Activated naive CD4-positive, alpha-beta T cell treated with anti-CD3 and anti-CD28 coated beads, Interleukin-2, amount 10 ng/mL, durations not matched to agents 7 days and 5 days (primary cell): ENCODE results near the gene LCLAT1.

Source experiments
- CTCF ChIA-PET: fragments of 350-600 bp; sonication (Branson Sonifier 250); formaldehyde crosslinking; loops from one replicate; lab custom pipeline; 2021; ENCODE audit warnings: antibody characterized with exemption; lab: Charles Lee
- DNase-seq: peaks from one replicate; pipeline ENCODE4 v3.0.0-alpha.2; 2020
- H3K27ac Mint-ChIP-seq: one replicate; pipeline ENCODE4 v1.8.0; 2021; ENCODE audit warnings: mild to moderate bottlenecking, moderate library complexity, mixed read lengths
- H3K27me3 Mint-ChIP-seq: one replicate; pipeline ENCODE4 v1.8.0; 2021; ENCODE audit warnings: mild to moderate bottlenecking, mixed read lengths
- H3K36me3 Mint-ChIP-seq: one replicate; pipeline ENCODE4 v1.8.0; 2021; ENCODE audit warnings: mixed read lengths
- H3K4me1 Mint-ChIP-seq: one replicate; pipeline ENCODE4 v1.8.0; 2021; ENCODE audit warnings: mixed read lengths
- H3K4me3 Mint-ChIP-seq: one replicate; pipeline ENCODE4 v1.8.0; 2021; ENCODE audit warnings: mild to moderate bottlenecking, moderate library complexity, mixed read lengths
- H3K9me3 Mint-ChIP-seq: one replicate; pipeline ENCODE4 v1.8.0; 2021; ENCODE audit warnings: mixed read lengths

LCLAT1 gene

GRCh38 chr2:30447149-30448045 lies at the start of gene LCLAT1:
LCLAT1 (plus strand) TSS chr2:30447246; CDS start chr2:30525591, 78,345 bp downstream.
- CTCF ChIA-PET = interaction anchor here (1.2 to 1.5 kb wide), 2 partner anchors 22 to 113 kb away, joined by 5 to 8 read pairs; no protein-coding TSS in a partner anchor
- H3K4me1 Mint-ChIP-seq = peaks cover 28% of the 10 kb centered on the region
- H3K9me3 Mint-ChIP-seq = no peaks in the 10 kb centered on the region

DNA sequence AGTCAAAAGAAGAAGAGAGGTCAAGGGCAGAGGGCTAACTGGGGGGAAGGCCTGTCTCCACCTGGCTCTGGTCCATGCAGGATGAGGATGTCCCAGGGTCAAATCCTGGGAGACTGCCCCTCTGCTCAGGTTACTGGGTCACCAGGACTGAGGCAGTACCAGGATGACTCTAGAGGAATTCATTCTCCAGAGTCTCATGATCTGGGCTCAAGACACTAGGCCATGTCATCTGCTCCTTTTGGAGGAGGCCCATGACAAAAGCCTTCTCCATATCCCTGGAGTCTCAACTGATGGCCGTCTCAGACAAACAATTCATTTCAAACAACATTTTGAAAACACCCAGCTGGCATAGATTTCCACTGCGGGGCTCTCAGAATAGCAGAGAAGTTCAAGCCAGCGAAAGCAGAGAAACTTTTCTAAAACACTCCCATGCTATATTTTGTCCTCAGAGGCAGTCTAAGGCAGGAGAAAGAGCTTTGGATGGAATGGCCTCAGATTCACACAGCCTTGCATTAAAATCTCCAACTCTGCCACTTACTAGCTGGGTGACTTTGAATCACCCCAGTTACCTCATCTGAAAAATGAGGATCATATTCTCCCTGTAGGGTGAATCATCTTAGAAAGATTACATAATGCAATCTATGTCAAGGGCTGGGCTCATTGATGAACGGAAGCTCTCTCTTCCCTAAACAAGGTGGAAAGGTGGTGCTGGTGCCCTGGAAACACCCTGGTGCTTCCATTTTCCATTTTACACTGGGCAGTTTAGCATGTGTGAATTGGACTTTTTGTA lies 48.8 kb upstream of the LCLAT1 start:
- CTCF ChIA-PET = no interaction called here
- DNase-seq = no peak
- Mint-ChIP-seq H3K27me3 (peaks cover 8% of the 10 kb centered on the region), H3K36me3 (no peaks in the 10 kb centered on the region), H3K9me3 (no peaks in the 10 kb centered on the region), H3K4me1 (no peaks in the 10 kb centered on the region), H3K4me3 (no peak overlapping the region), H3K27ac (no peak overlapping the region)

More at GRCh38 chr2:30447149-30448045, at the start of gene LCLAT1:
- Mint-ChIP-seq H3K27ac (peak within 1 kb of the TSS; percentile 94), H3K4me3 (peak within 1 kb of the TSS; percentile 95), H3K36me3 (peaks cover 11% of the 10 kb centered on the region), H3K27me3 (peaks cover 4% of the 10 kb centered on the region)
- peak; percentile 90 for DNase-seq

GRCh38 chr2:30400151-30400954 lies 46.7 kb upstream of the LCLAT1 start:
- Mint-ChIP-seq H3K27ac (no peak overlapping the region), H3K4me3 (no peak overlapping the region), H3K9me3 (no peaks in the 10 kb centered on the region), H3K4me1 (peaks cover 6% of the 10 kb centered on the region), H3K36me3 (no peaks in the 10 kb centered on the region), H3K27me3 (peaks cover 9% of the 10 kb centered on the region)
- CTCF ChIA-PET = interaction anchor here (1.0 kb wide), 1 partner anchor 21 kb away, joined by 3 read pairs; no protein-coding TSS in a partner anchor
- no peak for DNase-seq

- Mint-ChIP-seq H3K27me3 (peaks cover 9% of the 10 kb centered on the region), H3K36me3 (no peaks in the 10 kb centered on the region), H3K9me3 (no peaks in the 10 kb centered on the region), H3K27ac (no peak overlapping the region), H3K4me3 (no peak overlapping the region), H3K4me1 (peaks cover 8% of the 10 kb centered on the region)
- CTCF ChIA-PET = no interaction called here
- DNase-seq = no peak
Measured at GRCh38 chr2:30402441-30403182, 44.4 kb upstream of the LCLAT1 start.

DNA sequence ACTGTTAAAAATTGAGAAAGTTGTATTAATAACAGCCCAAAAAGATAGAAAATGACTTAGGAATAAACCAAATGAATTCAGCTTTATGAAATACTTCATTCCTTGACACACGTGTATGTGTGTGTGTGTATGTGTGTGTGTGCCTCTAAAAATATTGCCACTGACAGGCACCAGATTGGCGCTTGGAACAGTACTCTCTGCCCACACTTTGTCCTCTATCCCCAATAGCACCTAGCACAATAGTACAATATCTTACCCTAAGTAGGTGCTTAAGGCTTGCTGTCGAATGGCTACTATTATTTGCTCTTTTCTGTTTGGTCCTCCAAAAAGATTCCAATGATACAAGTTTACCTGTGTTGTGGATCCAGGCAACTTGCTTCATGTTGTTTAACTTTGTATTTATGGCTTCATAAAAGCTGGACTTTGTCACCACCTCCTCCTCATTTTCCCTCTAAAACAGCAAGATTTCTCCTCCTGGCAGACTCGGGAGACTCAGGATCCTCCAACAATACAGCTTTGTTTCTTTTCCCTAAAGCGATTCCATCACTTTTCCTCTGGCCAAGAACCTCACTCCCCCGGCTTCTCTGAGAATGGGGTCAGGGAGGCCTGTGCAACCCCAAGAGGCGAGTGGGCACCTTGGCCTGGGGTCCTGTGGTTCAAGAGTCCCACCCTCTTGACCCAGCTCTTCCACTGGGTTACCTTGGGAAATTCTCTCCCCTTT lies 43.3 kb upstream of the LCLAT1 start:
- peaks cover 9% of the 10 kb centered on the region for H3K27me3 Mint-ChIP-seq
- peak overlapping the region; percentile 30 for H3K27ac Mint-ChIP-seq
- H3K4me1 Mint-ChIP-seq = peaks cover 16% of the 10 kb centered on the region
- H3K36me3 Mint-ChIP-seq = no peaks in the 10 kb centered on the region
- H3K4me3 Mint-ChIP-seq = no peak overlapping the region
- H3K9me3 Mint-ChIP-seq = no peaks in the 10 kb centered on the region
- CTCF ChIA-PET = interaction anchor here (0.7 kb wide), 2 partner anchors 69 to 195 kb away, joined by 3 read pairs; no protein-coding TSS in a partner anchor
- DNase-seq = no peak

GRCh38 chr2:30404319-30405259 lies 42.5 kb upstream of the LCLAT1 start:
- Mint-ChIP-seq H3K9me3 (no peaks in the 10 kb centered on the region), H3K36me3 (no peaks in the 10 kb centered on the region), H3K27ac (no peak overlapping the region), H3K27me3 (peaks cover 9% of the 10 kb centered on the region), H3K4me1 (peaks cover 24% of the 10 kb centered on the region), H3K4me3 (no peak overlapping the region)
- CTCF ChIA-PET = interaction anchor here (0.7 kb wide), 1 partner anchor 196 kb away, joined by 3 read pairs; no protein-coding TSS in a partner anchor
- no peak for DNase-seq

DNA sequence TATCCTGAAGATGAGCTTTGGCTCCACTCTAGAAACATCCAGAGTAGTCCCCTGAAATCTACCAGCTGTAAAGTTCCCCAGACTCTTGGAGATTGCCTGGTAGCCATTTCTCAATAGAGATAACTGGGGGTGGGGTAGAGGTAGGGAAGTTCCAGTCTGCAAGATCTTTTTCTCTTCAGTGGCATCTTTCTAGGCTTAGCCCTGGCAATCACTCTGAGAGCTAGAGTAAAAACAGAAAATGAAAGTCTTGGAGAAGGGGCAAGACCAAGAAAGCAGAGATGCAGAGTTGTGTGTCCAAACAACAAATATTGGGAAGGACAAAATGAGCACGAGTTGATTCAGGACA lies 41.8 kb upstream of the LCLAT1 start:
- peaks cover 31% of the 10 kb centered on the region for H3K4me1 Mint-ChIP-seq
- H3K4me3 Mint-ChIP-seq = no peak overlapping the region
- no peak for DNase-seq
- no peak overlapping the region for H3K27ac Mint-ChIP-seq
- no peaks in the 10 kb centered on the region for H3K36me3 Mint-ChIP-seq
- no peaks in the 10 kb centered on the region for H3K9me3 Mint-ChIP-seq
- CTCF ChIA-PET = no interaction called here
- peaks cover 9% of the 10 kb centered on the region for H3K27me3 Mint-ChIP-seq

- Mint-ChIP-seq H3K27ac (no peak overlapping the region), H3K36me3 (no peaks in the 10 kb centered on the region), H3K27me3 (peaks cover 9% of the 10 kb centered on the region), H3K4me3 (no peak overlapping the region), H3K9me3 (no peaks in the 10 kb centered on the region), H3K4me1 (peaks cover 35% of the 10 kb centered on the region)
- DNase-seq = no peak
- CTCF ChIA-PET = interaction anchor here (0.6 kb wide), 1 partner anchor 134 kb away, joined by 3 read pairs; no protein-coding TSS in a partner anchor
Measured at GRCh38 chr2:30406853-30407252, 40.2 kb upstream of the LCLAT1 start.

GRCh38 chr2:30408961-30409387 lies 38.1 kb upstream of the LCLAT1 start:
- H3K4me1 Mint-ChIP-seq = peaks cover 35% of the 10 kb centered on the region
- H3K27ac Mint-ChIP-seq = no peak overlapping the region

GRCh38 chr2:30410217-30410616 lies 36.8 kb upstream of the LCLAT1 start:
- H3K27me3 Mint-ChIP-seq = peaks cover 5% of the 10 kb centered on the region
- CTCF ChIA-PET = interaction anchor here (2.1 kb wide), 1 partner anchor 11 kb away, joined by 10 read pairs; no protein-coding TSS in a partner anchor
- peaks cover 31% of the 10 kb centered on the region for H3K4me1 Mint-ChIP-seq
- no peaks in the 10 kb centered on the region for H3K36me3 Mint-ChIP-seq
- H3K4me3 Mint-ChIP-seq = no peak overlapping the region
- no peak overlapping the region for H3K27ac Mint-ChIP-seq
- no peak for DNase-seq
- H3K9me3 Mint-ChIP-seq = no peaks in the 10 kb centered on the region

More at GRCh38 chr2:30408961-30409387, 38.1 kb upstream of the LCLAT1 start:
- CTCF ChIA-PET = interaction anchor here (0.9 to 2.1 kb wide), 3 partner anchors 13 to 302 kb away, joined by 3 to 10 read pairs (median 4); partner anchors contain the start of gene YPEL5
- no peaks in the 10 kb centered on the region for H3K9me3 Mint-ChIP-seq
- H3K27me3 Mint-ChIP-seq = peaks cover 8% of the 10 kb centered on the region
- no peak for DNase-seq
- no peak overlapping the region for H3K4me3 Mint-ChIP-seq
- no peaks in the 10 kb centered on the region for H3K36me3 Mint-ChIP-seq

DNA sequence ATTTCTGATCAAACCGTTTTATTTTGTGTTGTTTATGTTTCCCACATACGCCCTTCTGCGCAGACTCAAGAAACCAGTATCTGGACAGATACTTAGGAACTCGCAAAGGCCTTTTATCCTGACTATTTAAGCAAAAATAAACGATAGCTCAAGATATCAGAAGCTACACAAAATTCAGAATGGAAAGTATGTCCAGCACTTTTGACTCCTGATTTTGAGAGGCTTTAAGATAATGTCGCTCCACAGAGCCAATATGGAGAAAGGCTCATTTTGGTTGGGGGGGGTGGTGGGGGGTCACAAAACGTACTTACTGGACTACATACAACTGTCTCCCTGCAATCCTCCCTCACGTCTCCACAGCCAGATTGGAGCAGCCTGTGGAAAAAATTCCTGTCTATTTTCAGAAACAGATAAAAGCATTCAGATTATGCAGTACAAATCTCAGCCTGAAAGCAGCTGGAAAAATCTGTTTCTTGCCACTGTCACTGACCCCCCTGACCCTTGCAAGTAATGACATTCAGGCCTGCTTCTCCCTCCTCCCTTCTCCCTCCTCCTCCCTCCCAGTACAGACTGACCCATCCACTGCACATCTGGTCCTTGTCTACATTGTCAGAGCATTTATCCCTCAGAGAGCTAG lies 34.9 kb upstream of the LCLAT1 start:
- H3K9me3 Mint-ChIP-seq = no peaks in the 10 kb centered on the region
- no peak overlapping the region for H3K4me3 Mint-ChIP-seq
- peaks cover 28% of the 10 kb centered on the region for H3K4me1 Mint-ChIP-seq
- no peak overlapping the region for H3K27ac Mint-ChIP-seq
- H3K36me3 Mint-ChIP-seq = no peaks in the 10 kb centered on the region
- CTCF ChIA-PET = interaction anchor here (0.6 kb wide), 2 partner anchors 235 to 1765 kb away, joined by 3 read pairs; no protein-coding TSS in a partner anchor
- peaks cover 5% of the 10 kb centered on the region for H3K27me3 Mint-ChIP-seq
- DNase-seq = no peak
